GM15510 (cell line): ENCODE measurements around the gene NES.

Source experiments
- POLR2A ChIP-seq: IDR thresholded peaks from 3 replicates; pipeline ENCODE4 v1.6.1; 2011; ENCODE audit warnings: borderline replicate concordance; ENCODE audit not compliant: insufficient read length; ENCODE audit errors: extremely low read depth

Gene NES

GRCh38 chr1:156646738-156647211 is 30.4 kb downstream of the NES start:
- no peak for TF ChIP-seq POLR2A

GRCh38 chr1:156645666-156646065 is 31.5 kb downstream of the NES start:
- TF ChIP-seq POLR2A, result no peak

- TF ChIP-seq POLR2A, result no peak
Measured at GRCh38 chr1:156645056-156645455, 32.2 kb downstream of the NES start.

- no peak for TF ChIP-seq POLR2A
Measured at GRCh38 chr1:156644640-156645039, 32.6 kb downstream of the NES start.

GRCh38 chr1:156644146-156644545 is 33.1 kb downstream of the NES start:
- no peak for TF ChIP-seq POLR2A

- no peak for TF ChIP-seq POLR2A
Measured at GRCh38 chr1:156643778-156644092, 33.5 kb downstream of the NES start.

- no peak for TF ChIP-seq POLR2A
Measured at GRCh38 chr1:156643049-156643777, 34.0 kb downstream of the NES start.

- TF ChIP-seq POLR2A, result no peak
Measured at GRCh38 chr1:156642265-156643048, 34.8 kb downstream of the NES start.

GRCh38 chr1:156641761-156642264 is 35.4 kb downstream of the NES start, which contains the start of gene BCAN:
Gene BCAN (plus strand): TSS chr1:156642117. CDS start chr1:156646055, 3,938 bp downstream.
- TF ChIP-seq POLR2A, result no peak

- TF ChIP-seq POLR2A, result no peak
Measured at GRCh38 chr1:156640842-156641706, 36.1 kb downstream of the NES start.

- no peak for TF ChIP-seq POLR2A
Measured at GRCh38 chr1:156639601-156640101, 37.6 kb downstream of the NES start.

- TF ChIP-seq POLR2A, result no peak
Measured at GRCh38 chr1:156638189-156638985, 38.8 kb downstream of the NES start.

GRCh38 chr1:156632355-156632754 is 44.9 kb downstream of the NES start:
- TF ChIP-seq POLR2A, result no peak
